ENCODE data around the gene METAP1D. TPM values are rescaled to one million over a fixed set of nuclear protein-coding genes. Genes with fewer than 3 reads are reported as not detected.
A peak's percentile ranks its signal among the peaks of the same experiment; 100 is the strongest.

Gene METAP1D
- total RNA-seq, 4 donors from 2014 or later: 2.1 to 5.9 (median 4.3) TPM

DNA sequence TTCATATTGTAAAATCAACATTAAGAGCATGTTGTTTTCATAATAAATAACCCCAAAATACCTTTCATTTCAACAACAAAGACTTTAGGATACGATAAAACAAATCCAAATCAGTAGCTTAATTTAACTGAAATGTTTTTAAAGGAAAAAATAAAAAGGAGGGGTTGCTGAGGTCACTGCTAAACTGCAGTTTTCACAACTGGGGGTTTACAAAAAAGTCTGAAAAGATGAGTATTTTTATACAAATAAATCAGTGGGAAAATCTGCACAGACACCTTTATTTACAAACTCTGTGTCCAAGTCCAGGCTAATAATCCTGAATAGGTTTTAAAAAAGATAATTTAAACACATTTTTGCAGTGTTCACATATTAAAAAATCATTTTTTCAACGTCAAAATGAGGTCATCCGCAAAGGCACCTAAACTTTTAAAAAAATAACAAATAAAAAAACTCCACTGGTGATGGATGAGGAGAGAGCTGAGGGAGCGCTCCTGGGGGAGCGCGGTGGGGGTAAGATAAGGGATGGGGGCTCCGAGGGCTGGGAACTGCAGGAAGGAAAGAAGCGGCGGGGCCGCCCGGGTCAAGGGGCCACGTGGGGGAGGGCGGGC is 99.8 kb downstream of the METAP1D start:
- Histone ChIP-seq H3K9me3 (no peaks in the 10 kb centered on the region), H3K4me1 (peaks cover 94% of the 10 kb centered on the region), H3K27me3 (peaks cover 99% of the 10 kb centered on the region), H3K4me3 (peak overlapping the region; percentile 41), H3K36me3 (no peaks in the 10 kb centered on the region), H3K27ac (no peak overlapping the region)
- no peak for TF ChIP-seq EP300 (IDR thresholded peaks at IDR 0.05)
- no peak for TF ChIP-seq POLR2AphosphoS5 (IDR thresholded peaks at IDR 0.05)
- TF ChIP-seq POLR2A (IDR thresholded peaks at IDR 0.05): no peak
- TF ChIP-seq CTCF (IDR thresholded peaks at IDR 0.05): no peak
- WGBS: 26% methylated on average over 13 of the region's 13 CpGs
- no peak for DNase-seq (ENCODE audit: low spot score in 2 of 2)

GRCh38 chr2:172100080-172100934 is 100.6 kb downstream of the METAP1D start:
- Histone ChIP-seq H3K27me3 (peaks cover 99% of the 10 kb centered on the region), H3K9me3 (no peaks in the 10 kb centered on the region), H3K4me3 (no peak overlapping the region), H3K36me3 (no peaks in the 10 kb centered on the region), H3K4me1 (peaks cover 87% of the 10 kb centered on the region), H3K27ac (no peak overlapping the region)
- DNase-seq (ENCODE audit: low spot score in 2 of 2): no peak
- TF ChIP-seq POLR2A (IDR thresholded peaks at IDR 0.05) (no peak), CTCF (IDR thresholded peaks at IDR 0.05) (no peak), POLR2AphosphoS5 (IDR thresholded peaks at IDR 0.05) (no peak), EP300 (IDR thresholded peaks at IDR 0.05) (no peak)
- 53% methylated on average over 42 of the region's 72 CpGs for WGBS

GRCh38 chr2:172100935-172101820 is 101.4 kb downstream of the METAP1D start:
- H3K9me3 ChIP-seq: no peaks in the 10 kb centered on the region
- no peaks in the 10 kb centered on the region for H3K36me3 ChIP-seq
- peak overlapping the region; percentile 64 for H3K4me3 ChIP-seq
- TF ChIP-seq POLR2A (IDR thresholded peaks at IDR 0.05) (no peak), POLR2AphosphoS5 (IDR thresholded peaks at IDR 0.05) (no peak), CTCF (IDR thresholded peaks at IDR 0.05) (no peak), EP300 (IDR thresholded peaks at IDR 0.05) (no peak)
- H3K4me1 ChIP-seq: peaks cover 84% of the 10 kb centered on the region
- WGBS: 14% methylated on average over 54 of the region's 54 CpGs
- peaks cover 99% of the 10 kb centered on the region for H3K27me3 ChIP-seq
- H3K27ac ChIP-seq: no peak overlapping the region
- DNase-seq (ENCODE audit: low spot score in 2 of 2): no peak

DNA sequence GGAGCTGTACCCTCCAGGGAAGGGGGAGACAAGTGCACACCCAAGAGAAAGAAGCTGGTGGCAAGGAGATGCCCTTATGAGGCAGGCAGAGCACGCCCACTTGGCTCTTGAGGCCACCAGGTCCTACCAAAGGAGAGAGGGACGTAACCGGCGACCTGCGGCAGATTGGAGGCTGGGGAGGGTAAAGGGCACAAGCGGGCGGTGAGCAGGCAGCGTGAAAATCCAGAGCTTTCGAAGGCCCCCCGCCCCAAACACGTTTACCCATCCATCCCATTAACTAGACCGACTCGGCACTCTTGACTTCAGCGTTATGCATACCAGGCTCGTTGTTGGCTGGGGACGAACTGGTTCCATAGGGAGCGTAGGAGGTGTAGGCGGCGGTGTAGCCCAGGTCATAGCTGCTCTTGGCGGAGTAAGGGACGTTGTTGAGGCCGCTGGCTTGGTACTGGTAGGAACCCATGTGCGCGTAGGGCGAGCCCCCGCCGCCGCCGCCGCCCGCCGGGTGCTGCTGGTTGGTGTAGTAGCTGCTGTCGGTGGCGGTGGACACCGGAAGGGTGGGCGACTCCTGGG is 102.2 kb downstream of the METAP1D start:
- TF ChIP-seq EP300 (IDR thresholded peaks at IDR 0.05) (no peak), CTCF (IDR thresholded peaks at IDR 0.05) (no peak), POLR2A (IDR thresholded peaks at IDR 0.05) (no peak), POLR2AphosphoS5 (IDR thresholded peaks at IDR 0.05) (no peak)
- Histone ChIP-seq H3K9me3 (no peaks in the 10 kb centered on the region), H3K4me3 (peak overlapping the region; percentile 64), H3K36me3 (no peaks in the 10 kb centered on the region), H3K27ac (no peak overlapping the region), H3K4me1 (peaks cover 83% of the 10 kb centered on the region), H3K27me3 (peaks cover 99% of the 10 kb centered on the region)
- WGBS: under 1% methylated on average over 21 of the region's 36 CpGs
- no peak for DNase-seq (ENCODE audit: low spot score in 2 of 2)

All from suprapubic skin (tissue), 4 donors.